Measurements from ENCODE around the gene DDR2.
"Not testable (repeated sequence)": the region's sequence is repeated elsewhere in the genome, so short reads cannot be mapped to it uniquely, and the experiment has no call there.

Gene DDR2

GRCh38 chr1:162632217-162632666, at the start of gene DDR2:
Gene DDR2 (plus strand): TSS chr1:162632464. CDS start chr1:162719064, 86,600 bp downstream.
- peak; percentile 97 for FAIRE-seq

- FAIRE-seq = not testable (repeated sequence)
Observed at GRCh38 chr1:162582901-162583300, 49.4 kb upstream of the DDR2 start.

- FAIRE-seq = not testable (repeated sequence)
Observed at GRCh38 chr1:162585101-162585500, 47.2 kb upstream of the DDR2 start.

GRCh38 chr1:162587347-162587746, 44.9 kb upstream of the DDR2 start:
- FAIRE-seq = no peak

- FAIRE-seq = no peak
Observed at GRCh38 chr1:162587761-162588260, 44.5 kb upstream of the DDR2 start.

GRCh38 chr1:162590101-162590500, 42.2 kb upstream of the DDR2 start:
- FAIRE-seq = no peak

GRCh38 chr1:162590686-162591085, 41.6 kb upstream of the DDR2 start:
- FAIRE-seq = no peak

GRCh38 chr1:162596514-162597170, 35.6 kb upstream of the DDR2 start:
- FAIRE-seq = no peak

GRCh38 chr1:162599451-162599850, 32.8 kb upstream of the DDR2 start:
- FAIRE-seq = peak; percentile 84

- FAIRE-seq = not testable (repeated sequence)
Observed at GRCh38 chr1:162603117-162603516, 29.1 kb upstream of the DDR2 start.

- FAIRE-seq = peak; percentile 5
Observed at GRCh38 chr1:162605225-162605927, 26.9 kb upstream of the DDR2 start.

- no peak for FAIRE-seq
Observed at GRCh38 chr1:162609306-162609705, 23.0 kb upstream of the DDR2 start.

- no peak for FAIRE-seq
Observed at GRCh38 chr1:162612606-162613400, 19.5 kb upstream of the DDR2 start.

- peak; percentile 41 for FAIRE-seq
Observed at GRCh38 chr1:162616848-162617247, 15.4 kb upstream of the DDR2 start.

- FAIRE-seq = no peak
Observed at GRCh38 chr1:162617513-162617912, 14.8 kb upstream of the DDR2 start.

GRCh38 chr1:162619076-162619475, 13.2 kb upstream of the DDR2 start:
- peak; percentile 71 for FAIRE-seq

GRCh38 chr1:162621256-162621655, 11.0 kb upstream of the DDR2 start:
- FAIRE-seq = peak; percentile 7

- no peak for FAIRE-seq
Observed at GRCh38 chr1:162625679-162626078, 6.6 kb upstream of the DDR2 start.

- FAIRE-seq = no peak
Observed at GRCh38 chr1:162626094-162626493, 6.2 kb upstream of the DDR2 start.

GRCh38 chr1:162626761-162627160, 5.5 kb upstream of the DDR2 start:
- FAIRE-seq = no peak

- FAIRE-seq = peak; percentile 95
Observed at GRCh38 chr1:162627662-162628296, 4.5 kb upstream of the DDR2 start.

GRCh38 chr1:162629077-162629627, 3.1 kb upstream of the DDR2 start:
- no peak for FAIRE-seq

GRCh38 chr1:162629651-162630050, 2.6 kb upstream of the DDR2 start:
- FAIRE-seq = peak; percentile 54

Data from TTC549 (cell line).